Left lung (tissue), 14 donors: ENCODE measurements around the gene ZXDA. TPM values are rescaled to one million over a fixed set of nuclear protein-coding genes. Genes with fewer than 3 reads are reported as not detected.
"Not testable (repeated sequence)": the region's sequence is repeated elsewhere in the genome, so short reads cannot be mapped to it uniquely, and the experiment has no call there.

Experiments used
- ATAC-seq: fragments of 200-7000 bp; cut with Tn5 transposase; one replicate; pipeline ENCODE4 v1.9.1; 2020; ENCODE audit warnings: moderate library complexity
- DNase-seq, 4 donors: peaks; one replicate each; pipeline ENCODE4 v3.0.0-alpha.2; 2013 to 2020
- H3K27ac ChIP-seq, 2 donors: fragments of 200-600 bp; sonication (generic) in 1 of 2; one replicate each; pipeline versions ENCODE4 v1.5.0 to v1.8.0; 2020 to 2021
- H3K27me3 ChIP-seq, 2 donors: fragments of 200-600 bp; sonication (generic) in 1 of 2; one replicate each; pipeline versions ENCODE4 v1.5.0 to v1.8.0; 2020 to 2021
- H3K36me3 ChIP-seq, 2 donors: fragments of 200-600 bp; sonication (generic) in 1 of 2; one replicate each; pipeline versions ENCODE4 v1.5.0 to v1.8.0; 2020 to 2021
- H3K4me1 ChIP-seq, 2 donors: fragments of 200-600 bp; one replicate each; pipeline ENCODE4 v1.8.0; 2021
- H3K4me3 ChIP-seq, 2 donors: fragments of 200-600 bp; sonication (generic) in 1 of 2; one replicate each; pipeline versions ENCODE4 v1.5.0 to v1.8.0; 2020 to 2021; ENCODE audit warnings: mild to moderate bottlenecking in 1 of 2
- H3K9me3 ChIP-seq, 2 donors: fragments of 200-600 bp; sonication (generic) in 1 of 2; one replicate each; pipeline versions ENCODE4 v1.5.0 to v1.8.0; 2020 to 2021
- CTCF ChIP-seq, 2 donors: fragments of 200-600 bp; sonication (generic) in 1 of 2; IDR thresholded peaks; one replicate each; pipeline versions ENCODE4 v1.5.0 to v1.8.0; 2021; ENCODE audit warnings: antibody characterized with exemption in 2 of 2
- intact Hi-C, 2 donors: fragments of 100-400 bp; cut with DNase I; formaldehyde crosslinking; loops; one replicate each; pipeline versions ENCODE4 v1.11.2 to v1.14.2; 2022
- long read RNA-seq, 12 donors: library from polyadenylated mRNA in 2 of 12; unstranded in 2 of 12; transcript quantifications; one replicate each; pipeline ENCODE4 v2.0.0 and lab custom pipeline, GENCODE V29; 2019 to 2026
- polyA plus RNA-seq, 6 donors: library from polyadenylated mRNA; unstranded; fragments of 120-200 nt; gene quantifications; one replicate each; pipeline ENCODE4 v1.2.1, GENCODE V29; 2013; ENCODE audit not compliant: insufficient read length in 6 of 6
- total RNA-seq, 2 donors: library from RNA; stranded (reverse); fragmentation: NEBNext Ultra II Directional; extraction: Animal tissue kit (Norgen Biotek cat#: 25700); gene quantifications; one replicate each; pipeline ENCODE4 v1.2.1, GENCODE V29; 2021
- donor health status: DM: no; HTN: yes; CAD: no.
- donor health status: DM: no; HTN: no; CAD: no.

Gene ZXDA, protein sequence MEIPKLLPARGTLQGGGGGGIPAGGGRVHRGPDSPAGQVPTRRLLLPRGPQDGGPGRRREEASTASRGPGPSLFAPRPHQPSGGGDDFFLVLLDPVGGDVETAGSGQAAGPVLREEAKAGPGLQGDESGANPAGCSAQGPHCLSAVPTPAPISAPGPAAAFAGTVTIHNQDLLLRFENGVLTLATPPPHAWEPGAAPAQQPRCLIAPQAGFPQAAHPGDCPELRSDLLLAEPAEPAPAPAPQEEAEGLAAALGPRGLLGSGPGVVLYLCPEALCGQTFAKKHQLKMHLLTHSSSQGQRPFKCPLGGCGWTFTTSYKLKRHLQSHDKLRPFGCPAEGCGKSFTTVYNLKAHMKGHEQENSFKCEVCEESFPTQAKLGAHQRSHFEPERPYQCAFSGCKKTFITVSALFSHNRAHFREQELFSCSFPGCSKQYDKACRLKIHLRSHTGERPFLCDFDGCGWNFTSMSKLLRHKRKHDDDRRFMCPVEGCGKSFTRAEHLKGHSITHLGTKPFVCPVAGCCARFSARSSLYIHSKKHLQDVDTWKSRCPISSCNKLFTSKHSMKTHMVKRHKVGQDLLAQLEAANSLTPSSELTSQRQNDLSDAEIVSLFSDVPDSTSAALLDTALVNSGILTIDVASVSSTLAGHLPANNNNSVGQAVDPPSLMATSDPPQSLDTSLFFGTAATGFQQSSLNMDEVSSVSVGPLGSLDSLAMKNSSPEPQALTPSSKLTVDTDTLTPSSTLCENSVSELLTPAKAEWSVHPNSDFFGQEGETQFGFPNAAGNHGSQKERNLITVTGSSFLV
- total RNA-seq, result 1 to 10 TPM; 3.7 to 4.5 TPM
- polyA plus RNA-seq, result 1 to 10 TPM; 4.4 to 6.1 (median 4.8) TPM
- long read RNA-seq, donor 1, full-length matches to known transcripts, result 16 of 16 reads
- long read RNA-seq, donor 1, partial matches to known transcripts, result 0 of 16 reads
- long read RNA-seq, donor 1, other reads (novel, unspliced or antisense), result 0 of 16 reads
- long read RNA-seq, donor 2, full-length matches to known transcripts, result 8 of 8 reads
- long read RNA-seq, donor 2, partial matches to known transcripts, result 0 of 8 reads
- long read RNA-seq, donor 2, other reads (novel, unspliced or antisense), result 0 of 8 reads
- long read RNA-seq, donor 3, full-length matches to known transcripts, result 3 of 3 reads
- long read RNA-seq, donor 3, partial matches to known transcripts, result 0 of 3 reads
- long read RNA-seq, donor 3, other reads (novel, unspliced or antisense), result 0 of 3 reads
- long read RNA-seq, donor 4, full-length matches to known transcripts, result 2 of 2 reads
- long read RNA-seq, donor 4, partial matches to known transcripts, result 0 of 2 reads
- long read RNA-seq, donor 4, other reads (novel, unspliced or antisense), result 0 of 2 reads
- long read RNA-seq, donor 5, full-length matches to known transcripts, result 4 of 4 reads
- long read RNA-seq, donor 5, partial matches to known transcripts, result 0 of 4 reads
- long read RNA-seq, donor 5, other reads (novel, unspliced or antisense), result 0 of 4 reads
- long read RNA-seq, donor 6, full-length matches to known transcripts, result 1 of 1 reads
- long read RNA-seq, donor 6, partial matches to known transcripts, result 0 of 1 reads
- long read RNA-seq, donor 6, other reads (novel, unspliced or antisense), result 0 of 1 reads
- long read RNA-seq, donor 7, full-length matches to known transcripts, result 2 of 2 reads
- long read RNA-seq, donor 7, partial matches to known transcripts, result 0 of 2 reads
- long read RNA-seq, donor 7, other reads (novel, unspliced or antisense), result 0 of 2 reads
- long read RNA-seq, donor 8, full-length matches to known transcripts, result 6 of 6 reads
- long read RNA-seq, donor 8, partial matches to known transcripts, result 0 of 6 reads
- long read RNA-seq, donor 8, other reads (novel, unspliced or antisense), result 0 of 6 reads
- long read RNA-seq, donor 9, result 0 reads
- long read RNA-seq, donor 10, result 0 reads
- long read RNA-seq, donor 11, full-length matches to known transcripts, result 17 of 17 reads
- long read RNA-seq, donor 11, partial matches to known transcripts, result 0 of 17 reads
- long read RNA-seq, donor 11, other reads (novel, unspliced or antisense), result 0 of 17 reads
- long read RNA-seq, donor 12, full-length matches to known transcripts, result 4 of 4 reads
- long read RNA-seq, donor 12, partial matches to known transcripts, result 0 of 4 reads
- long read RNA-seq, donor 12, other reads (novel, unspliced or antisense), result 0 of 4 reads

DNA sequence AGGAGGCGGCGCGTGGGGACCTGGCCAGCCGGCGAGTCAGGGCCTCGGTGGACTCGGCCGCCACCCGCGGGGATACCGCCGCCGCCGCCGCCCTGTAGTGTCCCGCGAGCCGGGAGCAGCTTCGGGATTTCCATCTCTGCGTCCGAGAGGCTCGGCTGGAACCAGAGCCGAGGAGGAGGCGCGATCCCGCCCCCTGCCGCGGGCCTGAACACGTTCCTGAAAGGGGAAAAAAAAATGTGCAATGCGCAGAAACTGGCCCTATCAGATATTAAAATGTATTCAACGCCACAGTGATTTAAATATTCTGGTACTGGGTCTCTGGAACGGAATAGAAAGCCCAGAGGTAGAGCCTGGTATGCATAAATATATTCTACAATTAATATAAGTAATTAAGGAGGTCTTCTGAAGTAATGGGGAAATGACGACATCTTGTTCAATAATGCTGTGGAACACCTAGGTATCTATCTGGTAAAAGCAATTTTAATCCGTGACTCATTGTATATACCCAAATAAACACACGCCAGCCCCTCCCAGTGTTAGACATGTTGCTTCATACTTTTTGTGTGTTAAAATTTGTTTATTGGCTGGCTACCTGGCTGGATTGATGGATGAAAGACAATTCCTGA lies at the start of gene ZXDA:
Gene ZXDA (minus strand): TSS at position 172 of the 626 bp plus-strand sequence. CDS start 38 bp downstream, at position 134.
- DNase-seq, H3K9me3 ChIP-seq, H3K27me3 ChIP-seq, H3K36me3 ChIP-seq, intact Hi-C loops: not testable (repeated sequence)
- peak within 1 kb of the TSS; percentile 83 to 84 for H3K27ac ChIP-seq
- peak; percentile 64 for ATAC-seq
- H3K4me1 ChIP-seq, result peaks cover 2 to 18% of the 10 kb centered on the region in 2 donors
- peak within 1 kb of the TSS; percentile 35 to 44 for H3K4me3 ChIP-seq

DNA sequence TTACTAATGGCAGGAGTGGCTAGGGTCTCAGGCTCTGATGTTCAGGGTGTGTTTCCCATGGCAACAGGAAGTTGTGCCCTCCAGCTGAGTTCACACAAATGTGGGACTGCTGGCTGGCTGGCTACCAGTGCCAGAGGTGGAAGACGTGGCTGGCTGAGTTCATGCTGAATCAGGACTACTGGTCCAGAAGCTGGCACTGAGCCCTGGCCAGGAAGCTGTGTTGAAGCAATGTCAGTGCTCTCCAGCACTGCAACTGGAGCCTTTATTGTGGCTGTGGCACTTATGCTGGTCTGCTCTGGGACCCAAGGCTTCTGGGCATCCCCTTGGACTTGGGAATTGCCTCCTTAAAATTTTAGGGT lies 42.0 kb upstream of the ZXDA start:
- H3K9me3 ChIP-seq, result no peaks in the 10 kb centered on the region
- peak overlapping the region in 1 of 2 donors; percentile 18 for H3K27ac ChIP-seq
- H3K36me3 ChIP-seq, result no peaks in the 10 kb centered on the region
- no peak overlapping the region for H3K4me3 ChIP-seq
- H3K27me3 ChIP-seq, result no peaks in the 10 kb centered on the region
- DNase-seq, result peak in 1 of 4 donors; percentile 10
- intact Hi-C loops, result no loop called here
- TF ChIP-seq CTCF (IDR thresholded peaks at IDR 0.05), result no peak
- no peak for ATAC-seq
- no peaks in the 10 kb centered on the region for H3K4me1 ChIP-seq

DNA sequence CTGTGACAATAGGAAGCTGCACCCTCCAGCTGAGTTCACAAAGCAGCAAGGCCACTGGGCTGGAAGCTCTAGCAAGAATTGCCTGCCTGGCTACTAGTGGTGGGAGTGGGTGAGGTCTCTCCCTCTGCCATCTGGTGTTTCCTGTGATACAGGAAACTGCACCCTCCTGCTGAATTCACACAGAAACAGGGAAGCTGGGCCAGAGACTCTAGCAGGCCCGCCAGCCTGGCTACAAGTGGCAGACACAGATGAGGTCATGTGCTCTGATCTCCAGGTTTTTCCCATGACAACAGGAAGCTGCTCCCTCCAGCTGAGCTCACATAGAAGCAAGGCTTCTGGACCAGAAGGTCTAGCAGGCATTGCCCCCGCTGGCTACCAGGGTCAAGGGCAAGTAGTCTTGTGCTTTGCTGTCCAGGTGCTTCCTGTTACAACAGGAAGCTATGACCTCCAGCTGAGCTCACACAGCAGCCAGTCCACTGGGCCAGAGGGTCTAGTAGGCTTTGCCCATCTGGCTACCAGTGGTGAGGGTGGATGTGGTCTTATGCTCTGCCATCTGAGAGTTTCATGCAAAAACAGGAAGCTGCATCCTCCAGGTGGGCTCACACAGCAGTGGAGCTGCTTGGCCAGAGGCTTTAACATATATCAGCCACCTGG lies 41.5 kb upstream of the ZXDA start:
- peak overlapping the region in 1 of 2 donors; percentile 18 for H3K27ac ChIP-seq
- H3K4me1 ChIP-seq, result no peaks in the 10 kb centered on the region
- ATAC-seq (peak; percentile 18), DNase-seq (peak in 1 of 4 donors; percentile 5)
- H3K9me3 ChIP-seq, result no peaks in the 10 kb centered on the region
- H3K27me3 ChIP-seq, result no peaks in the 10 kb centered on the region
- intact Hi-C loops, result no loop called here
- H3K4me3 ChIP-seq, result no peak overlapping the region
- no peak for TF ChIP-seq CTCF (IDR thresholded peaks at IDR 0.05)
- H3K36me3 ChIP-seq, result no peaks in the 10 kb centered on the region

GRCh38 chrX:57933321-57933720 lies 23.1 kb upstream of the ZXDA start:
- H3K9me3 ChIP-seq, result no peaks in the 10 kb centered on the region
- intact Hi-C loops, result no loop called here
- no peaks in the 10 kb centered on the region for H3K27me3 ChIP-seq
- H3K4me3 ChIP-seq, result no peak overlapping the region
- no peak for DNase-seq
- H3K27ac ChIP-seq, result no peak overlapping the region
- no peaks in the 10 kb centered on the region for H3K4me1 ChIP-seq
- H3K36me3 ChIP-seq, result no peaks in the 10 kb centered on the region
- ATAC-seq, result no peak
- TF ChIP-seq CTCF (IDR thresholded peaks at IDR 0.05), result no peak
